ENCODE data around the gene ZNF316.

Gene ZNF316

GRCh38 chr7:6653071-6654003 lies 16.2 kb downstream of the ZNF316 start:
- no peak for TF ChIP-seq CTCF (IDR thresholded peaks at IDR 0.05; ENCODE audit: insufficient read depth, low read length, poor library complexity, severe bottlenecking)
- Histone ChIP-seq H3K4me3 (replicated peaks; ENCODE audit: low read depth, low read length) (no peak overlapping the region), H3K27me3 (replicated peaks; ENCODE audit: control insufficient read depth, insufficient read depth, low read length) (no peaks in the 10 kb centered on the region), H3K36me3 (ENCODE audit: control insufficient read depth, insufficient read depth, low read length) (peaks cover 33% of the 10 kb centered on the region)
- DNase-seq (ENCODE audit: extremely low read depth, insufficient read length): no peak

GRCh38 chr7:6654113-6654841 lies 17.2 kb downstream of the ZNF316 start:
- no peak for TF ChIP-seq CTCF (IDR thresholded peaks at IDR 0.05; ENCODE audit: insufficient read depth, low read length, poor library complexity, severe bottlenecking)

GRCh38 chr7:6654842-6655610 lies 17.9 kb downstream of the ZNF316 start:
- DNase-seq (ENCODE audit: extremely low read depth, insufficient read length): no peak
- Histone ChIP-seq H3K36me3 (ENCODE audit: control insufficient read depth, insufficient read depth, low read length) (peaks cover 20% of the 10 kb centered on the region), H3K27me3 (replicated peaks; ENCODE audit: control insufficient read depth, insufficient read depth, low read length) (no peaks in the 10 kb centered on the region), H3K4me3 (replicated peaks; ENCODE audit: low read depth, low read length) (no peak overlapping the region)
- TF ChIP-seq CTCF (IDR thresholded peaks at IDR 0.05; ENCODE audit: insufficient read depth, low read length, poor library complexity, severe bottlenecking): no peak

More at GRCh38 chr7:6654113-6654841, 17.2 kb downstream of the ZNF316 start:
- H3K36me3 ChIP-seq (ENCODE audit: control insufficient read depth, insufficient read depth, low read length): peaks cover 26% of the 10 kb centered on the region
- no peak overlapping the region for H3K4me3 ChIP-seq (replicated peaks; ENCODE audit: low read depth, low read length)
- no peaks in the 10 kb centered on the region for H3K27me3 ChIP-seq (replicated peaks; ENCODE audit: control insufficient read depth, insufficient read depth, low read length)
- DNase-seq (ENCODE audit: extremely low read depth, insufficient read length): no peak

- no peaks in the 10 kb centered on the region for H3K27me3 ChIP-seq (replicated peaks; ENCODE audit: control insufficient read depth, insufficient read depth, low read length)
- H3K4me3 ChIP-seq (replicated peaks; ENCODE audit: low read depth, low read length): no peak overlapping the region
- no peak for TF ChIP-seq CTCF (IDR thresholded peaks at IDR 0.05; ENCODE audit: insufficient read depth, low read length, poor library complexity, severe bottlenecking)
- DNase-seq (ENCODE audit: extremely low read depth, insufficient read length): no peak
- H3K36me3 ChIP-seq (ENCODE audit: control insufficient read depth, insufficient read depth, low read length): peaks cover 13% of the 10 kb centered on the region
These were observed 18.7 kb downstream of the ZNF316 start for GRCh38 chr7:6655636-6656385.

- TF ChIP-seq CTCF (IDR thresholded peaks at IDR 0.05; ENCODE audit: insufficient read depth, low read length, poor library complexity, severe bottlenecking): no peak
- Histone ChIP-seq H3K27me3 (replicated peaks; ENCODE audit: control insufficient read depth, insufficient read depth, low read length) (no peaks in the 10 kb centered on the region), H3K4me3 (replicated peaks; ENCODE audit: low read depth, low read length) (no peak overlapping the region), H3K36me3 (ENCODE audit: control insufficient read depth, insufficient read depth, low read length) (peaks cover 13% of the 10 kb centered on the region)
- no peak for DNase-seq (ENCODE audit: extremely low read depth, insufficient read length)
These were observed 19.3 kb downstream of the ZNF316 start for GRCh38 chr7:6656413-6656812.

Data from GM06990 (cell line).